Colonic mucosa (tissue), 4 donors: ENCODE results near the gene ARHGAP10. TPM values are rescaled to one million over a fixed set of nuclear protein-coding genes. Genes with fewer than 3 reads are reported as not detected.

Source experiments
- DNase-seq: peaks from one replicate; pipeline ENCODE4 v3.0.0-alpha.2; 2020
- H3K27ac ChIP-seq: fragments of 200-600 bp; one replicate; pipeline ENCODE4 v1.8.0; 2021
- H3K27me3 ChIP-seq: fragments of 200-600 bp; one replicate; pipeline ENCODE4 v1.8.0; 2021
- H3K36me3 ChIP-seq: fragments of 200-600 bp; one replicate; pipeline ENCODE4 v1.8.0; 2021
- H3K4me1 ChIP-seq: fragments of 200-600 bp; one replicate; pipeline ENCODE4 v1.8.0; 2021; ENCODE audit warnings: mild to moderate bottlenecking
- H3K4me3 ChIP-seq: fragments of 200-600 bp; one replicate; pipeline ENCODE4 v1.8.0; 2021
- H3K9ac ChIP-seq, 2 donors: one replicate each; pipeline ENCODE4 v1.7.0; 2013; ENCODE audit warnings: control low read depth in 2 of 2, low read depth in 2 of 2, low read length in 2 of 2
- H3K9me3 ChIP-seq: fragments of 200-600 bp; one replicate; pipeline ENCODE4 v1.8.0; 2021
- intact Hi-C: fragments of 100-400 bp; cut with DNase I; formaldehyde crosslinking; loops from one replicate; pipeline ENCODE4 v1.14.1; 2022
- total RNA-seq, 2 donors: library from RNA; stranded (reverse); fragmentation: NEBNext Ultra II Directional in 1 of 2; extraction: Animal tissue kit (Norgen Biotek cat#: 25700) in 1 of 2; gene quantifications; one replicate each; pipeline ENCODE4 v1.2.1, GENCODE V29; 2021
- TF ChIP-seq, protein P1 (sequence below): fragments of 200-600 bp; IDR thresholded peaks from one replicate; pipeline ENCODE4 v1.8.0; 2022; ENCODE audit warnings: antibody characterized with exemption, mild to moderate bottlenecking
- donor health status: healthy.
- donor health status: DM: no; HTN: no; CAD: no.
- donor health status: DM: no; HTN: no; CAD: no.

The ARHGAP10 gene
- total RNA-seq, 2 donors from 2014 or later = 4.4 to 7.1 TPM

DNA sequence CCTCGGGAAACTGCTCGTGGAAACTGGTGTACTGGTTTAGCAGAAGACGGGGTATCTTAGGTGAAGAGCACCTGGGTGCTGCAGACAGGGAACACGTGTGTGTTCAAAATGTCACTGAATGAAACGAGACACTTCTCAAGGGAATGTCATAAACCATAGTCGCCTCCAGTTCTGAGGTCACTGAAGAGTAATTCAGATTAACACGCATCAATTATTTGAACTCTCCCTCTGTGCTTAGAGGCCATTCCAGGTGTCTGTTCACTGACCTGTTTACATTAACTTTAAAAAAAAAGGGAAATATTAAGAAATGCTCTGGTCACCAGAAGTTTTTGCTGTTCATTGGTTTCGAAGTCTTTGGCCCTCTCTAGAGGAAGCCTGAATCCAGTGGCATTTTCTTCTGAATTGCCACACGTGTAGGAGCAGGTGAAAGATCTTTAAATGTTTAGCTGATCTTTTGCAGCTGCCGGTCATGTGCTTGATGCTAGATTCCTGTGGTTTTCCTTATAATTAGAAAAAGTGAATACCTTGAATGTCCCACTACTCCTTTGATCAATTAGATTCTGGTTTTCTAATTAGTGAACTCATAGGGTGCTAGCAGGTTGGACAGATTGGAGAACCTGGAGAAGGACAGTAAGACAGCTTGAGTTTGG lies 330.5 kb downstream of the ARHGAP10 start:
- intact Hi-C loops = no loop called here

DNA sequence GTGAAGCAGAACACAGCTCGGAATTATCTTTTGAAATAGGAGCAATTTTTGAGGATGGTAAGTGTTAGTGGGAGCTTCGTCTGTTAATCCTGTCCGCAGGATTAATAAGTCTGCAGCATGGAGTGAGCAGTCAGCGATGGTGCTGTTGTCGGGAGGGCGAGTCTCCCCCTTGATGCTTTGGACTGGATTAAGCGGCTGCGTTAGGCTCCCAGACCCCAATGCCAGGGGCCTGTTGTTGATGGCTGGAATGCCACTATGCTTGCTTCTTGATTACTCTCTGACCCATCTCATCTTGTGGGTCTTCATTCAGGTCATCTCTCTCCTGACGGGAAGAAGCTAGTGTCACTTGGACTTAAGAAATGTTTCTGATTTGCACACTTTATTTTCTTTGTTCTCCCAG lies 332.6 kb downstream of the ARHGAP10 start:
- intact Hi-C loops = no loop called here
- H3K27ac ChIP-seq = no peak overlapping the region
- H3K4me1 ChIP-seq = peaks cover 4% of the 10 kb centered on the region
- DNase-seq = no peak
- H3K4me3 ChIP-seq = no peak overlapping the region
- TF ChIP-seq, protein P1, sequence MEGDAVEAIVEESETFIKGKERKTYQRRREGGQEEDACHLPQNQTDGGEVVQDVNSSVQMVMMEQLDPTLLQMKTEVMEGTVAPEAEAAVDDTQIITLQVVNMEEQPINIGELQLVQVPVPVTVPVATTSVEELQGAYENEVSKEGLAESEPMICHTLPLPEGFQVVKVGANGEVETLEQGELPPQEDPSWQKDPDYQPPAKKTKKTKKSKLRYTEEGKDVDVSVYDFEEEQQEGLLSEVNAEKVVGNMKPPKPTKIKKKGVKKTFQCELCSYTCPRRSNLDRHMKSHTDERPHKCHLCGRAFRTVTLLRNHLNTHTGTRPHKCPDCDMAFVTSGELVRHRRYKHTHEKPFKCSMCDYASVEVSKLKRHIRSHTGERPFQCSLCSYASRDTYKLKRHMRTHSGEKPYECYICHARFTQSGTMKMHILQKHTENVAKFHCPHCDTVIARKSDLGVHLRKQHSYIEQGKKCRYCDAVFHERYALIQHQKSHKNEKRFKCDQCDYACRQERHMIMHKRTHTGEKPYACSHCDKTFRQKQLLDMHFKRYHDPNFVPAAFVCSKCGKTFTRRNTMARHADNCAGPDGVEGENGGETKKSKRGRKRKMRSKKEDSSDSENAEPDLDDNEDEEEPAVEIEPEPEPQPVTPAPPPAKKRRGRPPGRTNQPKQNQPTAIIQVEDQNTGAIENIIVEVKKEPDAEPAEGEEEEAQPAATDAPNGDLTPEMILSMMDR = no peak
- H3K9ac ChIP-seq = no peak overlapping the region
- H3K36me3 ChIP-seq = no peaks in the 10 kb centered on the region
- H3K9me3 ChIP-seq = no peaks in the 10 kb centered on the region
- H3K27me3 ChIP-seq = no peaks in the 10 kb centered on the region

More for the DNA sequence above, 330.5 kb downstream of the ARHGAP10 start:
- H3K4me1 ChIP-seq = peaks cover 4% of the 10 kb centered on the region
- TF ChIP-seq, protein P1 = no peak
- no peak for DNase-seq
- H3K27me3 ChIP-seq = no peaks in the 10 kb centered on the region
- no peak overlapping the region for H3K27ac ChIP-seq
- H3K4me3 ChIP-seq = no peak overlapping the region
- no peak overlapping the region for H3K9ac ChIP-seq
- no peaks in the 10 kb centered on the region for H3K9me3 ChIP-seq
- no peaks in the 10 kb centered on the region for H3K36me3 ChIP-seq

DNA sequence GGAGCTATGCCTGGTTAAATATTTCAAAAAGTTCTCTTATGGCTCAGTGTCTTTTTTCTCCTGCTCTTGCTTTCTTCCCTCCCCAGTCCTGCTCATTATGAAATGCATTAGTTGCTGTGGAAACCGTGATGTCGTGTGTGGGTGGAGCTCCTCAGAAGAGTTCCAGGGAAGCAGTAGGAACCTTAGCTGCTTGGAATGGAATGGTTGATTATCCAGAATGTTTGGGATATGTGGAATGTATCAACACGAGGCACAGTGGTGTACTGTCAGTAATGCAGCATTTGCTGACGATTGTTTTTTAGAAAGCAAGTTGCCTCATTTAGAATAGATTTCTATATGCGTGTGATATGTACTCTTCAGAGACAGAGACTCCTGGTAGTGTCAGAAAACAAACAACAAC lies 333.2 kb downstream of the ARHGAP10 start:
- TF ChIP-seq, protein P1 = no peak
- Histone ChIP-seq H3K36me3 (no peaks in the 10 kb centered on the region), H3K9ac (no peak overlapping the region), H3K4me1 (peaks cover 4% of the 10 kb centered on the region), H3K4me3 (no peak overlapping the region), H3K9me3 (no peaks in the 10 kb centered on the region), H3K27me3 (no peaks in the 10 kb centered on the region), H3K27ac (no peak overlapping the region)
- DNase-seq = no peak
- intact Hi-C loops = no loop called here

DNA sequence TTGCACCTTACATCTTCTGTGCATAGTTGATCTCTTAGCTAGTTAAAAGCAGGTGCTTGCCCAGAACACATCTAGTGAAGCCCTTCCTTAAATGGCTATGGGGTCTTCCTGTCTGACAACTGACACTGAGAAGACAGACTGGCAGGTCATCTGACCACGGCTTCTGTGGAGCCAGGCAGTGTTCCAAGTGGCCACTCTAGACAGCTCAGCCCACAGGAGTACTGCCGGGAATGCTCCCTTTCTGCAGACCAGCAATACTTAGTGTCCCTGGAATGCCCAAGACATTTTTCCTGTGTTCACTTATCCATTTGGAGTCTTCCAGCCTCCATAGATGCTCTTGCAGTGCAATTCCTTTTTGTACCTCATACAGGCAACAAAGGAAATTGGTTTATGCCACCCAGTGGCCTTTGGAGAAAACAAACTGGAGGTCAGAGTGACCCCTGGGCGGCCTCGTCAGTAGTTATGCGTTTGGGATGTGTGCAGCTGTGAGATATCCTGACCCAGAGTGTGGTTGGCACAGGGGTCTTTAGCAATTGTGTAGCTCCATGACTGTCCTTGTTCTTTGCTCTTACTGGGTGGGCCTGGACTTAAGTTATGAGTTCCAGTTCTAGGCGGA lies 335.5 kb downstream of the ARHGAP10 start:
- Histone ChIP-seq H3K36me3 (no peaks in the 10 kb centered on the region), H3K4me3 (no peak overlapping the region), H3K4me1 (no peaks in the 10 kb centered on the region), H3K9me3 (no peaks in the 10 kb centered on the region), H3K27me3 (no peaks in the 10 kb centered on the region), H3K9ac (no peak overlapping the region), H3K27ac (no peak overlapping the region)
- TF ChIP-seq, protein P1 = no peak
- no peak for DNase-seq
- intact Hi-C loops = no loop called here

DNA sequence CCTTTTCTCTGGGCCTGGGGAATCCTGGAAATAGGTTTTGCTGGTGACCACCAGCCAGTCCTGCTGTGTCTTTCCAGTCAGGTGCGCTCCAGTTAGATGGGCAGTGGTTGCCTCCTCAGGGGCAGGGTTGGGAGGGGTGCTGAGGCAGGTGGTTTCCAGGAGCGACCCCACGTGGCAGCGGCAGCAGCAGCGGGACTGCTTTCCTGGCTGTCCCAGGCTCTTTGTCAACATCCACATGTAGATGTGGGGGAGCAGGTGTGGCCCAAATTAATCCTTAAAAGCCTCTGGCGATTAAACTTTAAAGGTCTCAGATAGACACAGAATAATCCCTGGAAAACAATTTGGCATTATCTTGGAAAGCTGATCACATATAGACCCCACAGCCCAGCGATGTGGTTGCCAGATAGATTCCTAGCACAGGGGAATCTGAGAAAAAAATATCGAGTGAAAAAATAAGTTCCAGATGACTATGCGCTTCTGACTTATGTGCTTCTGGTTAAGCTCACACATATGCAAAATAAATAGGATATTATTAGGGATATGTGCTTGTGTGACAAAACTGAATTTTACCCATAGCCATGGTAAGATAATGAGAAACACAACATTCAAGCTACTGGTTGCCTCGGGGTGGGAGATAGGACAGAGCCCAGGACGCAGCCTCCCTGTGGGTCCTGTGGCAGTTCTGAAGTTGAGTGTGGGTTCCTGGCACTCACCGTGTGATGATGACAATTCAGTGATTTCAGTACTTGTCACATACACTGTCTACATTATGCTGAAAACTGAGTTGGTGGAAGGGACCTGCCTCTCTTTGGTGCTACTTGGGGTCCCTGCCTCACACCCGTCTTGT lies 336.4 kb downstream of the ARHGAP10 start:
- Histone ChIP-seq H3K4me3 (no peak overlapping the region), H3K27me3 (no peaks in the 10 kb centered on the region), H3K4me1 (no peaks in the 10 kb centered on the region), H3K9ac (no peak overlapping the region), H3K9me3 (no peaks in the 10 kb centered on the region), H3K27ac (no peak overlapping the region), H3K36me3 (no peaks in the 10 kb centered on the region)
- TF ChIP-seq, protein P1 = no peak
- intact Hi-C loops = no loop called here
- no peak for DNase-seq
